Epithelial cell of proximal tubule (primary cell): Measurements from ENCODE around the gene PLBD2. TPM values are rescaled to one million over a fixed set of nuclear protein-coding genes. Genes with fewer than 3 reads are reported as not detected.
A peak's percentile ranks its signal among the peaks of the same experiment; 100 is the strongest.

ENCODE experiments used
- DNase-seq: peaks from one replicate; pipeline ENCODE4 v3.0.0-alpha.2; 2011; ENCODE audit warnings: low read depth
- H3K4me3 ChIP-seq: 2 replicates; pipeline ENCODE4 v1.5.1; 2011; ENCODE audit warnings: low read depth, mild to moderate bottlenecking, low read length
- total RNA-seq: library from RNA; depleted of rRNA; stranded (reverse); fragments of >200 nt; gene quantifications from 2 replicates; pipeline ENCODE4 v1.2.3, GENCODE V29; 2015
- TF ChIP-seq, protein P1 (sequence below): conservative IDR thresholded peaks from 2 replicates; pipeline ENCODE4 v1.5.1; 2012; ENCODE audit warnings: low read depth, mild to moderate bottlenecking, low read length

The PLBD2 gene
- total RNA-seq, 1 donor from 2014 or later = 20.1 TPM

DNA sequence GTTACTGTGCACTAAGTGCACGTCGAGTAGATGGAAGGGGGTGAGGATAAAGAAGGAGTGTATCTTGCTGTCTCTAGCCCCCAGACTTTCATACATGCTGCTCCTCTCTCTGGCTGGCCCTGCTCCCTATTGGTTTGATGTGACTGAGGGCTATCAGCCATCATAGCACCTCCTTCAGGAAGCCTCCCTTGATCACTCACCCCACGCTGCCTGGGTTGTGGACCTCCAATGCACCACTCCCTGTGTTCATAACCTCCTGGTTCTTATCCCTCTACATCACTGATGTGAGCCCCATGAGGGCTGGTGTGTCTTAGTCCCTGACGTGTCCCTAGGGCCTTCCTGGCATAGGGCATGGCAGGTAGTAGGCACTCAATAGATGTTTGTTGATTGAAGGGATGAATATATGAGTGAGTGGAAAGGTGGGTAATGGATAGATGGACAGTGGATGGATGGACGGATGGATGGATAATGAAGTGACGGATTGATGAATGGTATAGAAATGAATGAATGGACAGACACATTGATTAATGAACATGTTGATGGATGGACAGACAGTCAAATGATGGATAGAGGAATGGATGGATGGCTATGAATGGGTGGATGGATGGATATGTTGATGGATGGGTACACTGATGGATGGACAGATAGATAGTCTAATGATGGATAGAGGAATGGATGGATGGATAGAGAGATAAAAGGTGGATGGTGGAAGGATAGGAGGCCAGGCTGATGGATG, 78.8 kb downstream of the PLBD2 start:
- TF ChIP-seq, protein P1, sequence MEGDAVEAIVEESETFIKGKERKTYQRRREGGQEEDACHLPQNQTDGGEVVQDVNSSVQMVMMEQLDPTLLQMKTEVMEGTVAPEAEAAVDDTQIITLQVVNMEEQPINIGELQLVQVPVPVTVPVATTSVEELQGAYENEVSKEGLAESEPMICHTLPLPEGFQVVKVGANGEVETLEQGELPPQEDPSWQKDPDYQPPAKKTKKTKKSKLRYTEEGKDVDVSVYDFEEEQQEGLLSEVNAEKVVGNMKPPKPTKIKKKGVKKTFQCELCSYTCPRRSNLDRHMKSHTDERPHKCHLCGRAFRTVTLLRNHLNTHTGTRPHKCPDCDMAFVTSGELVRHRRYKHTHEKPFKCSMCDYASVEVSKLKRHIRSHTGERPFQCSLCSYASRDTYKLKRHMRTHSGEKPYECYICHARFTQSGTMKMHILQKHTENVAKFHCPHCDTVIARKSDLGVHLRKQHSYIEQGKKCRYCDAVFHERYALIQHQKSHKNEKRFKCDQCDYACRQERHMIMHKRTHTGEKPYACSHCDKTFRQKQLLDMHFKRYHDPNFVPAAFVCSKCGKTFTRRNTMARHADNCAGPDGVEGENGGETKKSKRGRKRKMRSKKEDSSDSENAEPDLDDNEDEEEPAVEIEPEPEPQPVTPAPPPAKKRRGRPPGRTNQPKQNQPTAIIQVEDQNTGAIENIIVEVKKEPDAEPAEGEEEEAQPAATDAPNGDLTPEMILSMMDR = no peak
- DNase-seq = no peak
- no peak overlapping the region for H3K4me3 ChIP-seq

DNA sequence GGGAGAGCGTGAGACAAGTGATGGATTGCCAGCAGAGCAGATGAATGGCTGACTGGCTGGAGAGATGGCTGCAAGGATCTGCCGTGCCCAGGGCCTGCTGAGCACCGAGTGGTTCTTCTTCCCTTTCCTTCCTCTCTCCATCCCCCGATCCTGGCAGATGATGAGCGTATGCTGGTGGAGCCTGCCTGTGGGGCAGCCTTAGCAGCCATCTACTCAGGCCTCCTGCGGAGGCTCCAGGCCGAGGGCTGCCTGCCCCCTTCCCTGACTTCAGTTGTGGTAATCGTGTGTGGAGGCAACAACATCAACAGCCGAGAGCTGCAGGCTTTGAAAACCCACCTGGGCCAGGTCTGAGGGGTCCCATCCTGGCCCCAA, 79.3 kb downstream of the PLBD2 start:
- no peak overlapping the region for H3K4me3 ChIP-seq
- TF ChIP-seq, protein P1 = no peak
- DNase-seq = no peak

DNA sequence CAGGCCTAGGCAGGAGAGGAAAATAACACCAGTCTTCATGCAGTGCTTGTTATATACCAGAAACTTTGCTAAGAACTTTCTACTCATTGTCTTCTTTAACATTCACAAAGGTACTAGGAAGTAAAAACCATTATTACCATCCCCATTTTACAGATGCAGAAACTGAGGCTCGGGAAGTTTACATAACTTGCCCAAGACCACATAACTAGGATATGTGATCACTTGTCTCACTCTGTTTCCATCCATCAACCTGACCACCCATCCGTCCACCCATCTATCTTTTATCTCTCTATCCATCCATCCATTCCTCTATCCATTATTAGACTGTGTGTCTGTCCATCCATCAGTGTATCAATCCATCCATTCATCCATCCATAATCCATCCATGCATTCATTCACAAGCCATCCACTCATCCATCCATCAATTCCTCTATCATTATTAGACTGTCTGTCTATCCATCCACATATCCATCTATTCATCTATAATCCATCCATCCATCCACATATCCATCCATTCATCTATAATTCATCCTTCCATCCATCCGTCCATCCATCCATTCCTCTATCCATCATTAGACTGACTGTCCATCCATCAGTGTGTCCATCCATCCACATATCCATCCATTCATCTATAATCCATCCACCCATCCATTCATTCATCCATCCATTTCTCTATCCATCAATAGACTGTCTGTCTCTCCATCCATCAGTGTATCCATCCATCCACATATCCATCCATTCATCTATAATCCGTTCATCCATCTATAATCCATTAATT, 80.3 kb downstream of the PLBD2 start:
- TF ChIP-seq, protein P1 = no peak
- DNase-seq = no peak

DNA sequence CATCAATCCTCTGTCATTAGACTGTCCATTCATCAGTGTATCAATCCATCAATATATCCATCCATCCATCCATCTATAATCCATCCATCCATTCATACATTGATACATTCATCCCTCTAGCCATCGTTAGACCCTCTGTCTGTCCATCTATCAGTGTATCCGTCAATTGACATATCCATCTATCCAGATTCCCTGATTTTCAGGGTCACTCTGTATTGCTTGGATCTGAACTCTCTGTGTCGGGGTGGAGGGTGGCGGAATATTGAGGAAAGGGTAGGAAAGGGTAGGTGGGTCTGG, 80.9 kb downstream of the PLBD2 start:
- TF ChIP-seq, protein P1 = no peak
- no peak for DNase-seq
- H3K4me3 ChIP-seq = no peak overlapping the region

More for the DNA sequence above, 80.3 kb downstream of the PLBD2 start:
- no peak overlapping the region for H3K4me3 ChIP-seq

DNA sequence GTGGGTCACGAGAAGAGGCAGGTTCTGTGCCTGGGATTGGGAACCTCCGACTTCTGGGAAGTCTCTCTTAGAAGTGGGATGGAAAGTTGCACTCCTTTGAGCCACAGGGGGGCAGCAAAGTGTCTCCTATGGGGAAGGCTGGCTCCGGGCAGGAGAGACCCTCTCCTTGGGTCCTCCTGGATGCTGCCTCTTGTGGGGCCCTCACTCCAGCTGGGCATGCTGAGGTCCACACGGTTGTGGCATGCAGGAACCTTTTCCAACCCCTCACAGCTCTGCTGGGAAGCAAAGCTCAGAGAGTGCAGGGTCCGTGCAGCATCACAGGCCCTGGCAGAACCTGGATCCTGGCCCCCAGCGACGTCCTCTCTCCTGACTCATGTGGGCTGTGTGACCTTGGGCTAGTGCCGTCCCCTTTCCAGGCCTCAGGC, 81.2 kb downstream of the PLBD2 start:
- TF ChIP-seq, protein P1 = peak; percentile 77
- no peak for DNase-seq
- no peak overlapping the region for H3K4me3 ChIP-seq

DNA sequence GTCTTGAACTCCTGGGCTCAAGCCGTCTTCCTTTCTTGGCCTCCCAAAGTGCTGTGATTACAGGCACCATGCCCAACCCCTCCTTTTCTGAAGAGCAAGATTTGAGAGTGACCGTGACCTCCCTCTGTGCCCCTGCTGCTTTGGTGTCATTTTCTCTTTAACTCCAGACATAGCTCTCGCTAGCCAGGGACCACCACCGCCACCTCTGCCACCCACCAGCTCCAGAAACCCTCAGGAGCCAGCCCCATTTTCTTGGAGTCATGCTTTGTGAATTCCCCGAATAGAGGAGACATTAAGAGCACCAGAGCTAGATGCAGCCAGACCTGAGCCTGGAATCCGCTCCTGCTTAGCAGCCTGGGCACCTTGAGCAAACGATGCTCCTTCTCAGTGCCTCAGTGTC, 81.9 kb downstream of the PLBD2 start:
- TF ChIP-seq, protein P1 = no peak
- DNase-seq = no peak
- no peak overlapping the region for H3K4me3 ChIP-seq

Other genes starting within 250 kb of the PLBD2 start
- gene RASAL1, start 222.8 kb upstream of the PLBD2 start, total RNA-seq = 2.0 and 2.1 TPM in 2 replicates
- gene CFAP73, start 208.9 kb upstream of the PLBD2 start, total RNA-seq = not detected in 2 replicates
- 97.7 and 112 TPM in 2 replicates for gene DDX54, start 173.1 kb upstream of the PLBD2 start, total RNA-seq
- gene RITA1, start 172.9 kb upstream of the PLBD2 start, total RNA-seq = 26.6 and 37.1 TPM in 2 replicates
- gene TPCN1, start 137.1 kb upstream of the PLBD2 start, total RNA-seq = 16.9 and 32.0 TPM in 2 replicates
- 26.0 and 26.6 TPM in 2 replicates for gene SLC8B1, start 23.5 kb upstream of the PLBD2 start, total RNA-seq
- not detected in 2 replicates for gene SDS, start 45.3 kb downstream of the PLBD2 start, total RNA-seq
- 6.3 and 11.8 TPM in 2 replicates for gene SDSL, start 63.8 kb downstream of the PLBD2 start, total RNA-seq
- gene LHX5, start 113.3 kb downstream of the PLBD2 start, total RNA-seq = 0.06 TPM in 1 of 2 replicates, not detected in the other